ENCODE results near the gene ESRP2. TPM values are rescaled to one million over a fixed set of nuclear protein-coding genes. Genes with fewer than 3 reads are reported as not detected.

ESRP2 gene
- total RNA-seq, 2 experiments from 2014 or later: 0.58 to 0.85 TPM

DNA sequence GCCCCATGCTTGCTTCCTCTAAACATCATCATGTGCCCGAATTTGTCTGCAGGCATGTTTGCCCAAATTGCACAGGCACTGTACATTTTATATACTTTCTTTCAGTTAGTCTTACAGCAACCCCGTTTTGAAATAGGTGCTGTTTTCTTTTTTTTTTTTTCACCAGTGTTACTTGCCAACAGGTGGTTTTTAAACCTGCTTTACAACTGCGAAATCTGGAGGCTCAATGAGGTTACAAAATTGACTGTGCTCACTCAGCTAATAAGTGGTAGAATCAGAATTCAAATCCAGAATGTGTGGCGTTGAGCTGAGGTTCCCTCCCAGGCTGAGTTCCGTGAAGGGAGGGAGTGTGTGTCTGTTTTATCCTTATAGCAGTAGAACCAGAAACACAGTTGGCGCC, 15.0 kb upstream of the ESRP2 start:
- ChIA-PET CTCF (interaction anchor here (0.6 to 2.6 kb wide), 6 partner anchors 10 to 55 kb away, joined by 3 to 17 read pairs (median 4); partner anchors contain the start of gene SLC7A6), POLR2A (interaction anchor here (1.0 kb wide), 1 partner anchor 13 kb away, joined by 3 read pairs; the partner anchor contains the start of gene SLC7A6)
- Mint-ChIP-seq H3K4me3 (no peak overlapping the region), H3K27ac (no peak overlapping the region), H3K4me1 (peaks cover 7% of the 10 kb centered on the region), H3K36me3 (ENCODE audit: low read depth) (peaks cover 4% of the 10 kb centered on the region), H3K9me3 (ENCODE audit: low read depth) (no peaks in the 10 kb centered on the region), H3K27me3 (no peaks in the 10 kb centered on the region)
- ATAC-seq (no peak), DNase-seq (no peak)
- intact Hi-C loops (cut with DNase I, micrococcal nuclease): no loop called here

DNA sequence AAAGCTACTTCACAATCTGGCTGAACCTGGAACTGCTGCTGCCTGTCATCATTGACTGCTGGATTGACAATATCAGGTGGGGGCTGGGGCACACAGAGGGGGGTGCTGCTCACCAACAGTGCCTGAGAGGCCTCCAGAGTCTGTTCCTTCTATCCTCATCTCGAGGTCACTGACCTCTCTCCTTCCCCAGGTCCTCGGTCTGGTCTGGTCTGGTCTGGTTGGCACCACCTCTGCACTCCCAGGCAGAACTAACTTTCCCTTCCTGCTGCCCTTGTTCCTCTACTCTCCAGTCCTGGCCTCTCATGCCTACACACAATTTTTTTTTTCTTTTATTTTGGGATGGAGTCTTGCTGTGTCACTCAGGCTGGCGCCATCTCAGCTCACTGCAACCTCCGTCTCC, 13.4 kb upstream of the ESRP2 start:
- H3K9me3 Mint-ChIP-seq (ENCODE audit: low read depth): no peaks in the 10 kb centered on the region
- DNase-seq (no peak), ATAC-seq (no peak)
- H3K36me3 Mint-ChIP-seq (ENCODE audit: low read depth): peaks cover 6% of the 10 kb centered on the region
- intact Hi-C loops (cut with DNase I, micrococcal nuclease): no loop called here
- no peak overlapping the region for H3K27ac Mint-ChIP-seq
- ChIA-PET POLR2A (interaction anchor here (0.6 kb wide), 1 partner anchor 31 kb away, joined by 5 read pairs; no protein-coding TSS in a partner anchor), CTCF (interaction anchor here (0.6 to 2.0 kb wide), 4 partner anchors 12 to 1535 kb away, joined by 3 to 8 read pairs (median 3); no protein-coding TSS in a partner anchor)
- peaks cover 15% of the 10 kb centered on the region for H3K4me1 Mint-ChIP-seq
- no peak overlapping the region for H3K4me3 Mint-ChIP-seq
- H3K27me3 Mint-ChIP-seq: no peaks in the 10 kb centered on the region

DNA sequence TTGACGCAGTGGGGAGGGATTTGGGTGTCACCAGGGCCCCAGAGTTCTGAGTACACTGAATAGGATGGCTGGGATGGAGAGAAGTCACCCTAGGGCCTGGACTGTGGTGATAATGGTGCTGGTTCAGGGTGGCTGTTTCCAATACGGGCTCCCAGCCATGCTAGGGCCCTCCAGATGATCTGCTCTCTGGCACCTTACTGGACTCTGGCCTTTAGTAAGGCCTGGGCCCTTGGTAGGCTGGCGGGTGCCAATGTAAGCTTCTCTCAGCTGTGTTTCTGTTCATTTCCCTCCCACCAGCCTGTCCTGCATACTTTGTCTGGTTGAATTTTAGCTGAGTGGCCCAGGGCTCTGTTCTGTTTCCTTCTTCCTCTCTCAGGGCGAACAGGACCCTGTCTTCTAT, 12.0 kb upstream of the ESRP2 start:
- no peak for ATAC-seq

DNA sequence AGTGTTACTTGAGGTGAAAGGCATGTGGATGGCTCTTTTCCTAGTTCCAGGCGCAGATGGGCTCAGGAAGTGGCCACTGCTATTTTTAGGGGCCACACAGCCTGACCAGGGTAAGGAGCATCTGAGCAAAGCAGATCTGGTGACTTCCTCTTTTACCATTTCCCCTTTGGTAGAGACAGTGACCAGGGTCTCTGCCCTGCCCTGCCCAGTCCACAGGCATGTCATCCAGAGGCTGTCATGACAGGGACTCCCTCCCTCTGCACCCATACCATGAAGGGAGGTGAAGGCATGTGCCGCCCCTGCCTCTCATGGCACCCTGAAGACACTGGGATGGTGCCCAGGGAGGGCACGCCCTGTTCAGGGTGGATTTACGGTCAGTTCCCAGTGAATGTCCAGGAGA, 11.5 kb upstream of the ESRP2 start:
- intact Hi-C loops (cut with DNase I, micrococcal nuclease): no loop called here
- Mint-ChIP-seq H3K4me3 (no peak overlapping the region), H3K36me3 (ENCODE audit: low read depth) (peaks cover 3% of the 10 kb centered on the region), H3K27ac (no peak overlapping the region), H3K9me3 (ENCODE audit: low read depth) (no peaks in the 10 kb centered on the region), H3K4me1 (peaks cover 15% of the 10 kb centered on the region), H3K27me3 (no peaks in the 10 kb centered on the region)
- DNase-seq (no peak), ATAC-seq (no peak)
- ChIA-PET POLR2A (no interaction called here), CTCF (no interaction called here)

More for the DNA sequence above, 12.0 kb upstream of the ESRP2 start:
- CTCF ChIA-PET: interaction anchor here (0.6 to 2.0 kb wide), 3 partner anchors 31 to 263 kb away, joined by 3 to 8 read pairs (median 3); no protein-coding TSS in a partner anchor
- Mint-ChIP-seq H3K4me3 (no peak overlapping the region), H3K4me1 (peaks cover 15% of the 10 kb centered on the region), H3K27me3 (no peaks in the 10 kb centered on the region), H3K27ac (no peak overlapping the region), H3K36me3 (ENCODE audit: low read depth) (peaks cover 3% of the 10 kb centered on the region), H3K9me3 (ENCODE audit: low read depth) (no peaks in the 10 kb centered on the region)
- DNase-seq: no peak
- POLR2A ChIA-PET: interaction anchor here (0.5 kb wide), 1 partner anchor 81 kb away, joined by 9 read pairs; no protein-coding TSS in a partner anchor
- intact Hi-C loops (cut with DNase I, micrococcal nuclease): no loop called here

DNA sequence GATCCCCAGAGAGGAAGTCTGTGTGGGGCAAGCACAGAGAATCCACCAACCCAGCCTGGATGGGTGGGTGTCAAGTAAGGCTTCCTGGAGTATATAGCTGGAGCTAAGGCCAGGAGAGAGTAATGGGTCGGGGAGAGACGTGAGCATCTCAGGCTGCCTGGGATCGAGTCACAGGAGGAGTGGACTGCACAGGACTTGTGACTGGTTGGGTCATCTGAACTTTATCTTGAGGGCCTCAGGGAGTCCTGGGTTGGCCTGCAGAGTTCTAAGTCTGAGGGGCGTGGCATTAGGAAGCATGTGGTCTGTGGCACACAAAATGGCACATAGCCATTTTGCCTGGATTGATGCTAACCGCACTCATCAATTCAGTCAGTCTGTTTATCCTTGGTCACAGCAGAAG, 10.7 kb upstream of the ESRP2 start:
- Mint-ChIP-seq H3K27ac (no peak overlapping the region), H3K27me3 (no peaks in the 10 kb centered on the region), H3K4me3 (peak overlapping the region; percentile 88), H3K36me3 (ENCODE audit: low read depth) (peaks cover 3% of the 10 kb centered on the region), H3K4me1 (peaks cover 15% of the 10 kb centered on the region), H3K9me3 (ENCODE audit: low read depth) (no peaks in the 10 kb centered on the region)
- CTCF ChIA-PET: interaction anchor here (0.8 to 3.4 kb wide), 4 partner anchors 13 to 93 kb away, joined by 3 to 23 read pairs (median 4); partner anchors contain the start of gene SLC7A6
- DNase-seq: no peak
- intact Hi-C loops (cut with DNase I, micrococcal nuclease): no loop called here
- no peak for ATAC-seq
- POLR2A ChIA-PET: no interaction called here

DNA sequence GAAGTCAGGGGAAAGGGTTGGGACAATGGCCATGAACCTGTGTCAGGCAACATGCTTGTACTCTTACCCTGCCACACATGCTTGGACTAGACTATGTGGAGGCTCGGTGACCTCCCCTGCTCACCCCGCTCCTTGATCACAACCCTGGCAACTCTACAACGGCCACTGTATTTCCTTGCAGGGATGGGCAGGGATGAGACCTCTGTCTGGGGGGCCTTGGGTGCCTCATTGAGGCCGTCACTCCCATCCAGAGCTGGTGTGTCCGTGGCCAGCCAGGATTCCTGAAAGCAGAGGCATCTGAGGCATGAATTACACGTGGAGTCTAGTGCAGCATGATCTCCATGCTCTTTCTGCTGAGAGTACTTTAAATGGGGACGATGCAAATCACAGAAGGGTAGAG, 10.2 kb upstream of the ESRP2 start:
- ChIA-PET POLR2A (no interaction called here), CTCF (interaction anchor here (0.8 to 3.4 kb wide), 4 partner anchors 13 to 93 kb away, joined by 3 to 23 read pairs (median 4); partner anchors contain the start of gene SLC7A6)
- Mint-ChIP-seq H3K4me1 (peaks cover 15% of the 10 kb centered on the region), H3K27me3 (no peaks in the 10 kb centered on the region), H3K4me3 (peak overlapping the region; percentile 88), H3K36me3 (ENCODE audit: low read depth) (peaks cover 3% of the 10 kb centered on the region), H3K27ac (no peak overlapping the region), H3K9me3 (ENCODE audit: low read depth) (no peaks in the 10 kb centered on the region)
- DNase-seq: no peak
- intact Hi-C loops (cut with DNase I, micrococcal nuclease): no loop called here
- no peak for ATAC-seq

DNA sequence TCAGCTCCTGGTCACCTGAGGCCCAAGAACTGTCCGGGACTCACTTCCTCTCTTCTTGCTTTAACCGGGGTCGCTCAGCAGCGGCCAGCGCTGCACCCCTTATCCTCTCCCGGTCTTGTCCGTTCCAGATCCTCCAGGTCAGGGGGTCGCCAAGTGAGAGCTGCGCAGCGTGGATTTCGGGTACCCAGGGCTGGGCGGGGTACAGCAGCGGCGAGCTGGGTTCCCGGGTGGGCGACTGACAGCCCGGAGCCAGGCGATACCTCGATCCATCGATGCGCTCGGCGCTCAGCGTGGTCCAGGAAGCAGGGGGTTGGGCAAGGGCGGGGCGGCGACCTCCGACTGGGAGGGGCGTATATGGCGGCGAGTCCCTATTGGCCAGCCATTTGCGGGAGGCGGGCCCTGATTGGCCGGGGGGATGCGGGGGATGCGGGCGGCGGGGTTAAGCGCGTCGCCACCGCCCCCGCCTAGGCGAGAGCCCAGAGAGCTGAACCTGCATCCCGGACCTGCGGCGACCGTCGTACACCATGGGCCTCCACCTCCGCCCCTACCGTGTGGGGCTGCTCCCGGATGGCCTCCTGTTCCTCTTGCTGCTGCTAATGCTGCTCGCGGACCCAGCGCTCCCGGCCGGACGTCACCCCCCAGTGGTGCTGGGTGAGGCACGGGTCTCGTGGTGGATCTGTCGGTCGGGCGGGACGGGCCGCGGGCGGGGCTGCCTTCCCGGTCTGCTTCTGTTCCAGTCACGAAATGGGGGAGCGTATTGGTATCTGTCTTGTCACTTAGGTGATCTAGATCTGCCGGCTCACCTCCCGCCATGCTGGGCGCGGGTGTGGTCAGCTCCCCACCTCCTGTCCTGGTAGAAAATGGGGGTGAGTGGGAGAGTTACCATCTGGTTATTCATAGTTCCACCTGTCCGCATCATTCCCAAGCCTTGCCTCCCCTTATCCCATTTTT, 9.3 kb upstream of the ESRP2 start, which contains the start of gene PLA2G15:
Gene PLA2G15, plus strand, starts transcription at position 471 of the 951 bp plus-strand sequence. Its CDS starts 54 bp downstream, at position 525.
- Mint-ChIP-seq H3K27ac (peak within 1 kb of the TSS; percentile 83), H3K9me3 (ENCODE audit: low read depth) (no peaks in the 10 kb centered on the region), H3K27me3 (no peaks in the 10 kb centered on the region), H3K4me1 (peaks cover 15% of the 10 kb centered on the region), H3K36me3 (ENCODE audit: low read depth) (peaks cover 3% of the 10 kb centered on the region), H3K4me3 (peak within 1 kb of the TSS; percentile 88)
- ATAC-seq: peak; percentile 98
- ChIA-PET CTCF (interaction anchor here (0.5 to 3.4 kb wide), 8 partner anchors 16 to 543 kb away, joined by 3 to 23 read pairs (median 3); partner anchors contain the start of gene SLC7A6), POLR2A (no interaction called here)
- DNase-seq: peak; percentile 98
- intact Hi-C loops (cut with DNase I, micrococcal nuclease): loop anchor here (1.0 to 2.0 kb wide), 5 partner anchors 8 to 203 kb away; partner anchors contain the start of genes PRMT7 (in 1 of the 2), SLC7A6 (in 1 of the 2) and SMPD3 (in 1 of the 2)

DNA sequence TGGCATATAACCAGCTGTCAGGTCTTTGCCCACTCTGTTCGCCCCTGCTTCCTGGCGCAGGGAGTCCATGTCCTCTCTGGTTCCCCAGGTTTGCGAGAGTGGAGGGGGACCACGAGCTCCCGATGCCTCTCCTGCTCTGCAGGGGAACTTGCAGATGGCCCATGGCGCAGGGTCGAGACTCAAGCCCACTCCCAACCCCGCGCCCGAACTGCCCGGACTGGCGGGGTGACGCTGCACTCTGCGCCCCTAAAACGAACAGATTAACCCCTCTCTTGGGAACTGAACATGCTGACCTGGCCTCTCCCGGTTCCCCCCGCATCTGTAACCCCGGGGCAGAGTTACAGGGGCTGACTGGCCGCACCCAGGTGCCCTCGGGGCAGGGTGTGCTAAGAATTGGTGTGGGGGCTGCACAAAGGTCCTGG, 8.6 kb upstream of the ESRP2 start:
- H3K27ac Mint-ChIP-seq: peak overlapping the region; percentile 83
- CTCF ChIA-PET: interaction anchor here (0.6 to 3.4 kb wide), 7 partner anchors 17 to 277 kb away, joined by 3 to 23 read pairs (median 3); partner anchors contain the start of gene SLC7A6
- H3K4me1 Mint-ChIP-seq: peaks cover 20% of the 10 kb centered on the region
- peaks cover 2% of the 10 kb centered on the region for H3K36me3 Mint-ChIP-seq (ENCODE audit: low read depth)
- H3K4me3 Mint-ChIP-seq: peak overlapping the region; percentile 88
- DNase-seq: no peak
- ATAC-seq: no peak
- H3K9me3 Mint-ChIP-seq (ENCODE audit: low read depth): no peaks in the 10 kb centered on the region
- intact Hi-C loops (cut with DNase I, micrococcal nuclease): loop anchor here in 1 of 2 experiments (2.0 kb wide), 1 partner anchor 16 kb away; no protein-coding TSS in a partner anchor
- POLR2A ChIA-PET: no interaction called here
- H3K27me3 Mint-ChIP-seq: no peaks in the 10 kb centered on the region

DNA sequence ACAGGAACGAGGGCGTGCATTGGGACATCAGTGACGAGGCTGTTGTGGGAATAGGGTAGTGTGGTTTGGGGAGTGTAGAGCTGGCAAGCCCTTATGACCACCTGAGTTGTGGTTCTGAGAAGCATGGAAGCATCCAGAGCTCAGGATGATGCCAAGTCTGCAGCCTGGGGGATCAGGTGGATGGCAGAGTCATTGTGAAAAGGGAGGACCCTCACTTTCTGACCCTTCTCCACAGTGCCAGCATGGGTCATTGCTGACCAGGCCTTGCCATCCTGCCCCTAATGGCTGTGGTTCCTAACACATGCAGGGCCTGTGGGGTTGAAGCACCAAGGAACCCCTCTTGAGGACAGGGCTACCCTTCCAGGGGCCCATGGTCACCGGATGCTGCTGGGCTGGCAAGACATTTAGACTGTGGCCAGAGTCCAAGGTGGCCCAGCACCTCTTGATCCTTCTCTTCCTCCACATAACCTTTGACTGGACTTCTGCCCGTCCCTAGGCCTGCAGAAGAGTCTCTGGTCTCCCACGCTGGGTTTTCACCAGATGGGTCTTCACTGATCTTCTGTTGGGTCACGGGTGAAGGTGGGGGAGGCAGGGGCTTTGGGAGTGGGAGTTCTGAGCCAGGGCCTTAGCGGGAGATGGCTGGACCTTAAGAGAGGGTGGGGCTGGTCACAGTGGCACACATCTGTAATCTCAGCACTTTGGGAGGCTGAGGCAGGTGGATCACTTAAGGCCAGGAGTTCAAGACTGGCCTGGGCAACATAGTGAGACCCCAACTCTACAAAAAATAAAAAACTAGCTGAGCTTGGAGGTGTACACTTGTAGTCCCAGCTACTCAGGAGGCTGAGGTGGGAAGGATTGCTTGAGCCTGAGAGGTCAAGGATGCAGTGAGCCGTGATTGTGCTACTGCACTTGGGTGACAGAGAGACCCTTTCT, 7.3 kb upstream of the ESRP2 start:
- DNase-seq: no peak
- Mint-ChIP-seq H3K4me1 (peaks cover 25% of the 10 kb centered on the region), H3K27ac (no peak overlapping the region), H3K36me3 (ENCODE audit: low read depth) (peaks cover 2% of the 10 kb centered on the region), H3K9me3 (ENCODE audit: low read depth) (no peaks in the 10 kb centered on the region), H3K4me3 (no peak overlapping the region), H3K27me3 (no peaks in the 10 kb centered on the region)
- ChIA-PET POLR2A (no interaction called here), CTCF (interaction anchor here (0.6 to 3.4 kb wide), 6 partner anchors 15 to 1057 kb away, joined by 3 to 23 read pairs (median 10); partner anchors contain the start of gene SLC7A6)
- ATAC-seq: no peak
- intact Hi-C loops (cut with DNase I, micrococcal nuclease): no loop called here

DNA sequence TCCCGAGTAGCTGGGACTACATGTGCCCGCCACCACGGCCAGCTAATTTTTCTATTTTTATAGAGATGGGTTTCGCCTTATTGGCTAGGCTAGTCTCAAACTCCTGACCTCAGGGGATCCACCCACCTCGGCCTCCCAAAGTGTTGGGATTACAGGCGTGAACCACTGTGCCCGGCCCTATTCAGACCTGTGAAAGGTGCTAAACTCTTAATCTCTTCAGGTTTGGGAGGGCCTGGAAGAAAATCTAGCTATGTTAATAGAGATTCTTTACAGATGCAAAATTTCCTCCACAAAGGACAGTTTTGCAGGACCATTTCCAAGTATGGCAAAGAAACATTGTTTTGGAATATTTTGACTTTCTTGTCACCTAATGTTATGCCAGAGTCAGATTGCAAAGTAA, 6.2 kb upstream of the ESRP2 start:
- Mint-ChIP-seq H3K27ac (no peak overlapping the region), H3K9me3 (ENCODE audit: low read depth) (no peaks in the 10 kb centered on the region), H3K27me3 (no peaks in the 10 kb centered on the region), H3K4me1 (peaks cover 30% of the 10 kb centered on the region), H3K36me3 (ENCODE audit: low read depth) (peaks cover 2% of the 10 kb centered on the region), H3K4me3 (no peak overlapping the region)
- ATAC-seq: no peak
- DNase-seq: no peak
- intact Hi-C loops (cut with DNase I, micrococcal nuclease): no loop called here
- ChIA-PET POLR2A (no interaction called here), CTCF (interaction anchor here (0.7 to 3.1 kb wide), 7 partner anchors 8 to 90 kb away, joined by 3 to 16 read pairs (median 5); partner anchors contain the start of gene SLC7A6)

Data from activated CD4-positive, alpha-beta T cell treated with anti-CD3 and anti-CD28 coated beads for 36 hours (primary cell).